Choroid plexus epithelial cell (primary cell): ENCODE data around the gene AGA.

Experiments used
- DNase-seq: peaks from one replicate; pipeline ENCODE4 v3.0.0-alpha.2; 2010; ENCODE audit warnings: low read depth
- H3K4me3 ChIP-seq: 2 replicates; pipeline ENCODE4 v1.5.1; 2011; ENCODE audit warnings: low read depth, mild to moderate bottlenecking, control low read depth, low read length, moderate library complexity
- TF ChIP-seq, protein P1 (sequence below): conservative IDR thresholded peaks from 2 replicates; pipeline ENCODE4 v1.5.1; 2011; ENCODE audit warnings: low read depth, mild to moderate bottlenecking, control low read depth, inconsistent platforms, low read length, moderate library complexity

AGA gene

DNA sequence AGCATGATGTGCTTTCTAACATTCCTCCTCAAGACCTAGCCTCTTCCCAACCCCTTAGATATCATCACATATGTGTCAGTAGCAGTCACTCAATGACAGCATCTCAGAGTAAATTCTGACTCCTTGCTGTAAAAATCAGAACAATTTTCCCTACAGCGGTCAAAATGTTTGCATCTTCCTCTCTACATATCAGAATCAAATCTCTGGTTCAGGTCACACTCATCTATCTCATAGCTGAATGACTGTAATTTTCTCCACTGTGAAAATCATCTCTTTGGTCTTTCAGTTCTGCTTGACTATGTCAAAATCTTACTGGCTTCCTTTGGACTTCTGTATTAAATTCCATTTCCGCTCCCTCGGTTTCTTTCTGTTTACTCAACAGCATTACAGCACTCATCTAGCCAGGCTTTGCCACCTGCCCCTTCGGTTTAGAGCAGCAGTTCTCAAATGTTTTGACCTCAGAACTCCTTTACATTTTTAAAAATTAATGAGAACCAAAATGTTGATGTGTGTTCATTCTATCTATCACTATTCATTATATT, 57.3 kb downstream of the AGA start:
- TF ChIP-seq, protein P1, sequence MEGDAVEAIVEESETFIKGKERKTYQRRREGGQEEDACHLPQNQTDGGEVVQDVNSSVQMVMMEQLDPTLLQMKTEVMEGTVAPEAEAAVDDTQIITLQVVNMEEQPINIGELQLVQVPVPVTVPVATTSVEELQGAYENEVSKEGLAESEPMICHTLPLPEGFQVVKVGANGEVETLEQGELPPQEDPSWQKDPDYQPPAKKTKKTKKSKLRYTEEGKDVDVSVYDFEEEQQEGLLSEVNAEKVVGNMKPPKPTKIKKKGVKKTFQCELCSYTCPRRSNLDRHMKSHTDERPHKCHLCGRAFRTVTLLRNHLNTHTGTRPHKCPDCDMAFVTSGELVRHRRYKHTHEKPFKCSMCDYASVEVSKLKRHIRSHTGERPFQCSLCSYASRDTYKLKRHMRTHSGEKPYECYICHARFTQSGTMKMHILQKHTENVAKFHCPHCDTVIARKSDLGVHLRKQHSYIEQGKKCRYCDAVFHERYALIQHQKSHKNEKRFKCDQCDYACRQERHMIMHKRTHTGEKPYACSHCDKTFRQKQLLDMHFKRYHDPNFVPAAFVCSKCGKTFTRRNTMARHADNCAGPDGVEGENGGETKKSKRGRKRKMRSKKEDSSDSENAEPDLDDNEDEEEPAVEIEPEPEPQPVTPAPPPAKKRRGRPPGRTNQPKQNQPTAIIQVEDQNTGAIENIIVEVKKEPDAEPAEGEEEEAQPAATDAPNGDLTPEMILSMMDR: no peak
- H3K4me3 ChIP-seq: no peak overlapping the region
- DNase-seq: no peak

DNA sequence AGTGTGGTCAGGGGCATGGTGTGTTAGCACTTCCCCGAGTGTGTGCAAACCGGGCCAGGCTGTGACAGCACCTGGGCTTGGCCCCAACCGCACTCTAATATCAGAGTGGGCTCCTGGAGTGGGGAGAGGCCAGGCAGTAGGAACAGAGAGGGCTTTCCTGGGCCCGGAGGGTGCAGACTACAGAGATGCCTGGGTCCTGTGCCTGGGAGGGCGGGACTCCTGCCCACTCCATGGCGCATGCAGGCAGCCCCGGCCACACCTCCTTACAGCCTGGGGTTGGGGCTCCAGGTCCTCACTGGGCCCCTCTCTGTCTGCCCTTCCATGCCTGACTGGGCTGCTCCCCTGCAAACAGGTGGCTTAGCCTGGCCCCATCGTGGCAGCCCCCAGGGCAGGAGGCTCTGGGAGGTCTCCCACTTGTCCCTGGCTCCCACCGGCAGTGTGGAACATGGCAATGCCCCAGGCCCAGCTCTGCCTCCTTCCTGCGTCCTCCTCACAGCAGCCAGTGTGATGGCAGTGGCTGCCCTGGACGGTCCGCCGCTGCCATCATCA, 60.4 kb downstream of the AGA start:
- no peak overlapping the region for H3K4me3 ChIP-seq
- DNase-seq: no peak
- TF ChIP-seq, protein P1: no peak
